HG02623 (cell line): Measurements from ENCODE around the gene DDIT4.
A peak's percentile ranks its signal among the peaks of the same experiment; 100 is the strongest.
"Not testable (repeated sequence)": the region's sequence is repeated elsewhere in the genome, so short reads cannot be mapped to it uniquely, and the experiment has no call there.

Source experiments
- ATAC-seq: cut with Tn5 transposase; IDR thresholded peaks from one replicate; pipeline ENCODE4 v1.9.1; 2021; ENCODE audit warnings: moderate library complexity; ENCODE audit not compliant: unreplicated experiment

DDIT4 gene

GRCh38 chr10:72285972-72286521 is 12.3 kb downstream of the DDIT4 start:
- ATAC-seq, result no peak

- no peak for ATAC-seq
Measured at GRCh38 chr10:72291019-72291532, 17.4 kb downstream of the DDIT4 start.

DNA sequence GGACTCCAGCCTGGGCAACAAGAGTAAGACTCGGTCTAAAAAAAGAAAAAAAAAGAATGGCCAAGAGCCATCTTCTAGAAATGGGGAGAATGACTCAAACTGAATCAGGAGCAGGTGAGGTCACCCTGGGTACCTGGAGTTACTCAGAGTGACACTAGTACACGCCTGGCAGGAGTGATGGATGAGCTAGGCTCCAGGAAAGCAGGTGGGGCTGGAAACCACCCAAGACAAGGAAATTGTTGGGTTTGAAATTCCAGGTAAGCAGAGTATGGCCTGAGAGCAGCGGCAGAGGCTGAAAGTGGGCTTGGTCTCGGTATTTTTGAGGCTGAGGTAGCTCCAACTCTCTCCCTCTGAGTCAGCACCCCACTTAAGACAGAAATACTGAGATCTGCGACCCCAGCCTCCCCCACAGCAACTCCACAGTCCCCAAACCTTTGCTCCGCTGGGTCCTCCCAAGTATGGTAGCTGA is 18.5 kb downstream of the DDIT4 start:
- no peak for ATAC-seq

GRCh38 chr10:72295330-72295910 is 21.7 kb downstream of the DDIT4 start:
- ATAC-seq, result no peak

- ATAC-seq, result not testable (repeated sequence)
Measured at GRCh38 chr10:72296829-72297280, 23.1 kb downstream of the DDIT4 start.

DNA sequence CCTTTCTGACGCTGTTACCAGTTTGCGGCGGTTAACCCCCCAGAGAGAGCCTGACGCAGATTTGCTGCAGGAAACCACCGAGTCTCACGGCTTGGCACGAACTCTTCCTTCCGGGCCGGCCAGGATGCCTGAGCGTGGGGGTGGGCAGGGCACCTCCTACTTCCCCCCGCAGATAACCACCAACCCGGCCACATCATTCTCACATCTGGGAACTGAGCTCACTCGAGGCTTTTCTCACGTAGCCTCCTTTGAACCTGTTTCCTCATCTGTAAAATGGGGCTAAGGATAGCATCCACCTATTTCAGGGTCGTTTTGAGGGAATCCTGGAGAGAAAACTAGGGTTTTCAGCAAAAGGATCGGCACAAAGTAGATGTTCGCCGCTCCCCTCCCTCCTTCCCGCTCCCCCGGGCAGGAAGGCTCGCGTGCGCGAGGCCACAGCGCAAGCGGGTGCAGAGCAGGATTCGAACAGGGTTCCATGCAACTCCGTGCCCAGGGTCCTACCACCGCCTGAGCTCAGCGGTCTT is 23.6 kb downstream of the DDIT4 start:
- peak; percentile 46 for ATAC-seq

DNA sequence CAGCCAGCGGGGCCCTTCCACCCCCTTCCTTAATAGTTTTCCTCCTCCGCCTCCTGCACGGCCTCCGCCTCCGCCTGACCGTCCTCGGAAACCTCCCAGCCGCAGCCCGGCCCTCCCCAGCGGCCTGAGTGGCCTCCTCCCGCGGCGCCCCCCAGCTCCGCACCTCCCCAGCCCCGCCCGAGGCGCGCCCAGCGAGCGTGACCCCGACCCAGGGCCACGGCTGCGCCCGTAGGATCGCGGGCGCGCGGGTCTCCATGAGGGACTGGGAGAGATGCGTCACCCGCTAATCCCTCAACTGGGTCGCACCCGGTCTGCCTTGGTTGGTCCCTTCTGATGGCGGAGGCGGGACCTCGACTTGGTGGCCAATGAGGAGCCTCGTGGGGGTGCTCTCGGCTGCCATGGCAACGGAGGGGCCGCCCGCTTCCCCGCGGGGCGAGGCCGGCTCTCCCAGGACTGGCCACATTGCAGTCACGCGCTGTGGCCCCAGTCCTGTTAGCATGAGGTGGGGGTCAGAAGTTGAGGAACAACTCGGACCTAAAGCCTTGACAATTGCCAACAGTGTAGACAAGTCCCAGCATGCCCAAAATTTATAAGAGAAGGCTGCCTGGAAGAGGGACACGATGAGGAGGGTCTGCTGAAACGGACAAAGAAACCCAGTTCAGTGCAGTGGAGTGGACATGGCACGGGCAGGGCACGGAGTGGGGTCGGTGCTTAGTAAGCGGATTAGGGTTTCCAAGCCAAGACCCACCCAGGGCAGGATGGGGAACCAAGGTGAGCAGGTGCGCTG is 24.3 kb downstream of the DDIT4 start:
- ATAC-seq, result peak; percentile 62

GRCh38 chr10:72298592-72299519 is 25.1 kb downstream of the DDIT4 start:
- ATAC-seq, result no peak

- no peak for ATAC-seq
Measured at GRCh38 chr10:72303424-72304128, 29.9 kb downstream of the DDIT4 start.

- ATAC-seq, result no peak
Measured at GRCh38 chr10:72306215-72306760, 32.6 kb downstream of the DDIT4 start.

DNA sequence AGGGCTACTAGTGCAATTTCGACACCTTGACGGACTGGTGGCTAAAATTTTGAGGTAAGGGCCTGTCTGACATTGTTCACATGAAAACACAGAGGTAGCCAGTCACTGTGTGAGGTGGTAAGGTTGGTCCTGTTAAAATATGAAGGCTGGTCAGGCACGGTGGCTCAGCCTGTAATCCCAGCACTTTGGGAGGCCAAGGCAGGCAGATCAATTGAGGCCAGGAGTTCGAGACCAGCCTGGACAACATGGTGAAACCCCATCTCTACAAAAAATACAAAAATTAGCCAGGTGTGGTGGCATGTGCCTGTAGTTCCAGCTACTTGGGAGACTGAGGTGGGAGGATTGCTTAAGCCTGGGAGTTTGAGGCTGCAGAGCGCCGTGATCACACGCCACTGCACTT is 34.0 kb downstream of the DDIT4 start:
- not testable (repeated sequence) for ATAC-seq

GRCh38 chr10:72308320-72308987 is 34.7 kb downstream of the DDIT4 start:
- no peak for ATAC-seq

- no peak for ATAC-seq
Measured at GRCh38 chr10:72309290-72310240, 35.8 kb downstream of the DDIT4 start.

DNA sequence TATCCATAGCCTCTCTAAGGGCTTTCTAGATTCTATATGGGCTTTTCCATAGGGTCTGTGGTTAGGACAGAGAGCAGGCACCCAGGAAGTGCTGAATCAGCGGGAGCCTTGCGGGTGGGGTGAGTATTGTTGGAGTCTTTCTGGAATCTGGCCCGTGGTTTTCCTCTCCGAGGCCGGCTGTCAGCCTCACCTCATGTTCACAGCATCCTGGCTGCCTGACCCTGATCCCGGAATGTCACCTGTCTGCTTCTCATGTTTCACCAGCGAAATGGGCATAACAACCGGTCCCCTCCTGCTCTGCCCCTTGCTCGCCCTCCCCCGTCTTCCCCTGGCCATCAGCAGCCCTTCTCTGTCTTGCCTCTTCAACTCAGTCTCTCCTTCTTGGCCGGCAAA is 36.5 kb downstream of the DDIT4 start:
- no peak for ATAC-seq

GRCh38 chr10:72310636-72311035 is 36.9 kb downstream of the DDIT4 start:
- ATAC-seq, result no peak

- no peak for ATAC-seq
Measured at GRCh38 chr10:72311667-72312066, 37.9 kb downstream of the DDIT4 start.

DNA sequence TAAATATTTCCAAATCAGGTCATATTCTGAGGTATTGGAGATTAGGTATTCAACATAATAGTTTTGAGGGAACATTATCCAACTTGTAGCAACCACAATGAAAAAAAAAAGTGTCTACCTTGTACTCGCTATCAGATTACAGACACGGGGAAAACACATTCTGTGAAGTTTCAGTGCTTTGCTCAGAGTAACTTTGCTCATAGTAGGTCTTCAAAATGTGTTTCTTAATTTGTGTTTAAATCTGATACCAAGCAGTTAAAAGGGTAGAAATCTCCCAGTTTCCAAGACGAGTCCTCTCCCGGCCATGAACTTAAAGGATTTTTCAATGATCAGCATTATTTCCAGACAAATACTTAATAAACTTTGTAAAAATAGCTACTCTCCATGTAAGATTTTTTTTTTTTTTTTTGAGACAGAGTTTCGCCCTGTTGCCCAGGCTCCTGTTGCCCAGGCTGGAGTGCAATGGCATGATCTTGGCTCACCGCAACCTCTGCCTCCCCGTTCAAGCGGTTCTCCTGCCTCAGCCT is 39.2 kb downstream of the DDIT4 start:
- ATAC-seq, result no peak

GRCh38 chr10:72314263-72314662 is 40.5 kb downstream of the DDIT4 start:
- ATAC-seq, result no peak
